Transverse colon (tissue), 4 donors: ENCODE measurements around the gene CTNNBIP1. TPM values are rescaled to one million over a fixed set of nuclear protein-coding genes. Genes with fewer than 3 reads are reported as not detected.
A peak's percentile ranks its signal among the peaks of the same experiment; 100 is the strongest.

ENCODE experiments used
- DNase-seq: peaks from one replicate; pipeline ENCODE4 v3.0.0-alpha.2; 2019
- H3K27ac ChIP-seq, 4 donors: fragments of 200-600 bp; sonication (generic); 2 replicates each; pipeline ENCODE4 v1.5.1; 2016 to 2018; ENCODE audit warnings: inconsistent platforms in 4 of 4
- H3K27me3 ChIP-seq: fragments of 200-600 bp; sonication (generic); 2 replicates; pipeline ENCODE4 v1.5.1; 2017; ENCODE audit warnings: inconsistent platforms
- H3K36me3 ChIP-seq, 4 donors: fragments of 200-600 bp; sonication (generic); 2 replicates each; pipeline ENCODE4 v1.5.1; 2017 to 2019; ENCODE audit warnings: inconsistent platforms in 4 of 4
- H3K4me1 ChIP-seq, 4 donors: fragments of 200-600 bp; sonication (generic); 2 replicates each; pipeline ENCODE4 v1.5.1; 2017 to 2020; ENCODE audit warnings: inconsistent platforms in 4 of 4
- H3K4me3 ChIP-seq, 4 donors: fragments of 200-600 bp; sonication (generic); 1 replicate in 1 of 4; 2 replicates in 3 of 4; pipeline versions ENCODE4 v1.5.1 to v1.6.1; 2017 to 2019; ENCODE audit warnings: inconsistent platforms in 4 of 4
- H3K9me3 ChIP-seq, 2 donors: fragments of 200-600 bp; sonication (generic); 2 replicates each; pipeline ENCODE4 v1.5.1; 2017 to 2019; ENCODE audit warnings: inconsistent platforms in 2 of 2
- EP300 ChIP-seq: sonication (generic); formaldehyde crosslinking; IDR thresholded peaks from one replicate; pipeline ENCODE4 v1.6.1; 2017; ENCODE audit warnings: antibody characterized with exemption, low read depth
- POLR2A ChIP-seq: fragments of 450-650 bp; IDR thresholded peaks from one replicate; pipeline ENCODE4 v1.6.1; 2016; ENCODE audit warnings: antibody characterized with exemption, mild to moderate bottlenecking, moderate library complexity
- POLR2AphosphoS5 ChIP-seq, 3 donors: sonication (generic); formaldehyde crosslinking; IDR thresholded peaks; one replicate each; pipeline ENCODE4 v1.6.1; 2016; ENCODE audit warnings: antibody characterized with exemption in 3 of 3
- WGBS, 2 donors: methylation state at CpG; one replicate each; pipeline ENCODE4 v1.1.5; 2018; ENCODE audit warnings: low coverage in 1 of 2; 5-methylcytosine and 5-hydroxymethylcytosine counted together
- in situ Hi-C, 4 donors: fragments of 200-750 bp; cut with MboI; loops; one replicate each; pipeline versions ENCODE4 v1.15.0 to v1.15.1; 2017; ENCODE audit warnings: low sequenced_read_pairs in 3 of 4, low pct_ligation_motif_present in 1 of 4, low pct_unique_long_range_greater_than_20kb in 1 of 4
- intact Hi-C: fragments of 100-400 bp; cut with DNase I; formaldehyde crosslinking; loops from one replicate; pipeline ENCODE4 v1.15.1; 2023; ENCODE audit warnings: low total_unique reads
- total RNA-seq, 4 donors: library from RNA; depleted of rRNA; stranded (reverse); fragments of >200 nt; gene quantifications; one replicate each; pipeline ENCODE4 v1.1.0, GENCODE V29; 2016
- TF ChIP-seq, protein P1 (sequence below), 5 experiments: fragments of 200-600 bp in 3 of 5; fragments of 450-650 bp in 2 of 5; sonication (generic) in 3 of 5; IDR thresholded peaks; 1 replicate in 2 of 5; 2 replicates in 3 of 5; pipeline ENCODE4 v1.5.1; 2016 to 2017; ENCODE audit warnings: antibody characterized with exemption in 5 of 5, inconsistent platforms in 3 of 5, mild to moderate bottlenecking in 2 of 5, moderate library complexity in 1 of 5

CTNNBIP1 gene
- total RNA-seq, 4 donors from 2014 or later, result 7.9 to 24.4 (median 15.7) TPM

DNA sequence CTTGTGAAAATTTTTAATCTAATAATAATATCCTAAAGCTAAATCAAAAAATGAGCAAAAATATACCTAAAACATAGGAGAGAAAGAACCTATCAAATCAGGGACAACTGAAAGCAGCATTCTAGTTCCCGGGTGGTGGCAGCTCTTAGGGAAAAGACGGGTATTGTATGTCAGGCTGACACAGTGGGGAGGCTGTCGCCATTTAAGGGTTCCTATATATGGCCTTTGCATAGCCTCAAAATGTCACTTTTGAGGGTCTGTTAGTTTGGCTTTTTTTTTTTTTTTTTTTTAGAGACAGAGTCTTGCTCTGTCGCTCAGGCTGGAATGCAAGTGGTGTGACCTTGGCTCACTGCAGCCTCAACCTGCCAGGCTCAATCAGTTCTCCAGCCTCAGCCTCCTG, 92.3 kb downstream of the CTNNBIP1 start:
- in situ Hi-C loops (no loop called here), intact Hi-C loops (no loop called here)
- WGBS, 2 donors, result 73 to 91% methylated on average over 3 to 4 of the region's 4 CpGs
- H3K4me3 ChIP-seq, result no peak overlapping the region
- no peaks in the 10 kb centered on the region for H3K36me3 ChIP-seq
- H3K27ac ChIP-seq, result no peak overlapping the region
- H3K27me3 ChIP-seq, result no peaks in the 10 kb centered on the region
- TF ChIP-seq, protein P1, sequence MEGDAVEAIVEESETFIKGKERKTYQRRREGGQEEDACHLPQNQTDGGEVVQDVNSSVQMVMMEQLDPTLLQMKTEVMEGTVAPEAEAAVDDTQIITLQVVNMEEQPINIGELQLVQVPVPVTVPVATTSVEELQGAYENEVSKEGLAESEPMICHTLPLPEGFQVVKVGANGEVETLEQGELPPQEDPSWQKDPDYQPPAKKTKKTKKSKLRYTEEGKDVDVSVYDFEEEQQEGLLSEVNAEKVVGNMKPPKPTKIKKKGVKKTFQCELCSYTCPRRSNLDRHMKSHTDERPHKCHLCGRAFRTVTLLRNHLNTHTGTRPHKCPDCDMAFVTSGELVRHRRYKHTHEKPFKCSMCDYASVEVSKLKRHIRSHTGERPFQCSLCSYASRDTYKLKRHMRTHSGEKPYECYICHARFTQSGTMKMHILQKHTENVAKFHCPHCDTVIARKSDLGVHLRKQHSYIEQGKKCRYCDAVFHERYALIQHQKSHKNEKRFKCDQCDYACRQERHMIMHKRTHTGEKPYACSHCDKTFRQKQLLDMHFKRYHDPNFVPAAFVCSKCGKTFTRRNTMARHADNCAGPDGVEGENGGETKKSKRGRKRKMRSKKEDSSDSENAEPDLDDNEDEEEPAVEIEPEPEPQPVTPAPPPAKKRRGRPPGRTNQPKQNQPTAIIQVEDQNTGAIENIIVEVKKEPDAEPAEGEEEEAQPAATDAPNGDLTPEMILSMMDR (IDR thresholded peaks at IDR 0.05), result no peak
- no peak for TF ChIP-seq POLR2AphosphoS5 (IDR thresholded peaks at IDR 0.05)
- TF ChIP-seq POLR2A, result no peak
- TF ChIP-seq EP300, result no peak
- peaks cover 19 to 81% (median 41%) of the 10 kb centered on the region in 4 donors for H3K4me1 ChIP-seq
- H3K9me3 ChIP-seq, result no peaks in the 10 kb centered on the region
- DNase-seq, result no peak

DNA sequence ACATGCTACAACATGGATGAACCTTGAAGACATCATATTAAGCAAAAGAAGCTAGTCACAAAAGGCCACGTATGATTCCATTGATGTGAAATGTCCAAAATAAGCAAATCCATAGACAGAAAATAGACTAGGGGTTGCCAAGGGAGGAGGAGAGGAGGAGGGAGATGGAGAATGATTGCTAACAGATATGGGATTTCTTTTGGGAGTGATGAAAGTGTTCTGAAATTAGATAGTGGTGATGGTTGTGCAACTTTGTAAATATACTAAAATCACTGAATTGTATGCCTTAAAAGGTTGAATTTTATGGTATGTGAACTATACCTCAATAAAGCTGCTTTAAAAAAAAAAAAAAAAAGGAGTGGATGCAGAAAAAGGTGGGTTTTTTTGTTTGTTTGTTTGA, 93.9 kb downstream of the CTNNBIP1 start:
- no peak for TF ChIP-seq POLR2AphosphoS5 (IDR thresholded peaks at IDR 0.05)
- TF ChIP-seq POLR2A, result no peak
- TF ChIP-seq, protein P1 (IDR thresholded peaks at IDR 0.05), result no peak
- TF ChIP-seq EP300, result no peak
- no peaks in the 10 kb centered on the region for H3K27me3 ChIP-seq
- in situ Hi-C loops, result no loop called here
- intact Hi-C loops, result no loop called here
- H3K4me1 ChIP-seq, result peaks cover 16 to 79% (median 38%) of the 10 kb centered on the region in 4 donors
- no peak overlapping the region for H3K4me3 ChIP-seq
- no peaks in the 10 kb centered on the region for H3K9me3 ChIP-seq
- 0 to 34% methylated on average over 1 of the region's 1 CpG for WGBS, 2 donors
- no peak for DNase-seq
- H3K27ac ChIP-seq, result peak overlapping the region; percentile 78 to 89 (median 86)
- H3K36me3 ChIP-seq, result no peaks in the 10 kb centered on the region

- Histone ChIP-seq H3K4me1 (peaks cover 21 to 85% (median 42%) of the 10 kb centered on the region in 4 donors), H3K27me3 (no peaks in the 10 kb centered on the region), H3K4me3 (peak overlapping the region in 1 of 4 donors; percentile 18), H3K9me3 (no peaks in the 10 kb centered on the region), H3K27ac (peak overlapping the region; percentile 78 to 89 (median 86)), H3K36me3 (no peaks in the 10 kb centered on the region)
- in situ Hi-C loops (no loop called here), intact Hi-C loops (no loop called here)
- TF ChIP-seq POLR2A (no peak), POLR2AphosphoS5 (IDR thresholded peaks at IDR 0.05) (peak in 2 of 3 donors; percentile 29 to 65)
- no peak for DNase-seq
- 48 to 66% methylated on average over 2 of the region's 2 CpGs for WGBS, 2 donors
Observed at GRCh38 chr1:9815150-9815549, 94.9 kb downstream of the CTNNBIP1 start.

- Histone ChIP-seq H3K27me3 (no peaks in the 10 kb centered on the region), H3K36me3 (no peaks in the 10 kb centered on the region), H3K27ac (peak overlapping the region; percentile 78 to 89 (median 86)), H3K4me3 (peak overlapping the region in 1 of 4 donors; percentile 18), H3K4me1 (peaks cover 21 to 85% (median 42%) of the 10 kb centered on the region in 4 donors), H3K9me3 (no peaks in the 10 kb centered on the region)
- 86 to 100% methylated on average over 2 to 6 of the region's 6 CpGs for WGBS, 2 donors
- no peak for DNase-seq
- intact Hi-C loops, result no loop called here
- no peak for TF ChIP-seq EP300
- TF ChIP-seq, protein P1 (IDR thresholded peaks at IDR 0.05), result no peak
- no peak for TF ChIP-seq POLR2AphosphoS5 (IDR thresholded peaks at IDR 0.05)
- TF ChIP-seq POLR2A, result no peak
- in situ Hi-C loops, result no loop called here
Observed at GRCh38 chr1:9814619-9815018, 95.5 kb downstream of the CTNNBIP1 start.
